HepG2 (cell line): ENCODE results near the gene AGRN. TPM values are rescaled to one million over a fixed set of nuclear protein-coding genes. Genes with fewer than 3 reads are reported as not detected.

Experiments used
- ATF1 ChIP-seq: IDR thresholded peaks from 2 replicates; pipeline ENCODE4 v1.6.1; 2016; ENCODE audit warnings: mild to moderate bottlenecking, control low read depth
- ATF3 ChIP-seq: sonication (generic); formaldehyde crosslinking; IDR thresholded peaks from 2 replicates; pipeline ENCODE4 v1.4.0; 2020; ENCODE audit warnings: missing genetic modification reagents
- GZF1 ChIP-seq: sonication (generic); formaldehyde crosslinking; IDR thresholded peaks from 2 replicates; pipeline ENCODE4 v1.5.1; 2020; ENCODE audit warnings: mild to moderate bottlenecking, missing genetic modification reagents
- HOXA3 ChIP-seq: sonication (generic); formaldehyde crosslinking; IDR thresholded peaks from 2 replicates; pipeline ENCODE4 v1.5.0; 2020; ENCODE audit warnings: missing genetic modification reagents
- ISX ChIP-seq: sonication (generic); formaldehyde crosslinking; conservative IDR thresholded peaks from 2 replicates; pipeline ENCODE4 v1.5.0; 2020; ENCODE audit warnings: missing genetic modification reagents
- KAT7 ChIP-seq: IDR thresholded peaks from 2 replicates; pipeline ENCODE4 v1.6.1; 2018; ENCODE audit warnings: borderline replicate concordance, missing compliant biosample characterization
- MAX ChIP-seq: IDR thresholded peaks from 2 replicates; pipeline ENCODE4 v1.6.1; 2012; ENCODE audit warnings: inconsistent platforms
- NCOA5 ChIP-seq: sonication (generic); formaldehyde crosslinking; IDR thresholded peaks from 2 replicates; pipeline ENCODE4 v1.4.0; 2020; ENCODE audit warnings: missing genetic modification reagents
- PAWR ChIP-seq: sonication (generic); formaldehyde crosslinking; IDR thresholded peaks from 2 replicates; pipeline ENCODE4 v1.4.0; 2020; ENCODE audit warnings: missing genetic modification reagents, mild to moderate bottlenecking, borderline replicate concordance
- PLRG1 ChIP-seq: fragments of 450-650 bp; conservative IDR thresholded peaks from 2 replicates; pipeline ENCODE4 v1.6.1; 2016
- TEAD3 ChIP-seq: optimal IDR thresholded peaks from 2 replicates; pipeline ENCODE3; 2016; ENCODE audit warnings: borderline replicate concordance
- ZBTB43 ChIP-seq: sonication (generic); formaldehyde crosslinking; conservative IDR thresholded peaks from 2 replicates; pipeline ENCODE4 v1.4.0; 2020; ENCODE audit warnings: missing genetic modification reagents
- ZFP36 ChIP-seq: fragments of 150-350 bp; IDR thresholded peaks from 2 replicates; pipeline ENCODE4 v1.6.1; 2018; ENCODE audit warnings: borderline replicate concordance, low read length, low read depth; ENCODE audit not compliant: partially characterized antibody
- ZFY ChIP-seq: sonication (generic); formaldehyde crosslinking; IDR thresholded peaks from 2 replicates; pipeline ENCODE4 v1.4.0; 2020; ENCODE audit warnings: missing genetic modification reagents
- ZNF136 ChIP-seq: sonication (generic); formaldehyde crosslinking; IDR thresholded peaks from 2 replicates; pipeline ENCODE4 v1.8.1; 2022; ENCODE audit warnings: low read depth, mild to moderate bottlenecking, moderate library complexity, missing genetic modification reagents
- ZNF143 ChIP-seq: sonication (generic); formaldehyde crosslinking; IDR thresholded peaks from 2 replicates; pipeline ENCODE4 v1.4.0; 2020; ENCODE audit warnings: missing genetic modification reagents
- ZNF282 ChIP-seq: fragments of 450-650 bp; IDR thresholded peaks from 2 replicates; pipeline ENCODE4 v1.6.1; 2018; ENCODE audit not compliant: partially characterized antibody
- ZNF607 ChIP-seq: sonication (generic); formaldehyde crosslinking; IDR thresholded peaks from 2 replicates; pipeline ENCODE4 v1.5.1; 2020; ENCODE audit warnings: missing genetic modification reagents, mild to moderate bottlenecking, borderline replicate concordance
- ZNF629 ChIP-seq: sonication (generic); formaldehyde crosslinking; conservative IDR thresholded peaks from 2 replicates; pipeline ENCODE4 v1.5.0; 2020; ENCODE audit warnings: missing genetic modification reagents
- ZNF773 ChIP-seq: sonication (generic); formaldehyde crosslinking; IDR thresholded peaks from 2 replicates; pipeline ENCODE4 v1.4.0; 2020; ENCODE audit warnings: missing genetic modification reagents, borderline replicate concordance
- ZZZ3 ChIP-seq: sonication (generic); formaldehyde crosslinking; IDR thresholded peaks from 2 replicates; pipeline ENCODE4 v1.4.0; 2020; ENCODE audit warnings: missing genetic modification reagents, mild to moderate bottlenecking, borderline replicate concordance
- polyA plus RNA-seq, 8 experiments: library from polyadenylated mRNA; depleted of rRNA in 3 of 8; stranded (reverse) in 7 of 8; unstranded in 1 of 8; fragments of >200 nt; fragmentation: Illumina TruSeq in 4 of 8; extraction: Trizol in 4 of 8; gene quantifications; 2 replicates each; pipeline versions ENCODE4 v1.2.1 to v1.2.3, GENCODE V29; 2011 to 2016; ENCODE audit warnings: low read depth in 4 of 8, missing spikeins in 1 of 8, mixed read lengths in 1 of 8; ENCODE audit not compliant: insufficient read depth in 1 of 8
- total RNA-seq, 5 experiments: library from RNA; depleted of rRNA; stranded (reverse); fragments of >200 nt; fragmentation: Illumina TruSeq; extraction: Trizol; gene quantifications; 2 replicates each; pipeline ENCODE4 v1.2.3, GENCODE V29; 2016; ENCODE audit warnings: low read depth in 1 of 5
- TF ChIP-seq, protein P1 (sequence below): sonication (generic); formaldehyde crosslinking; conservative IDR thresholded peaks from 2 replicates; pipeline ENCODE4 v1.4.0; 2020; ENCODE audit warnings: missing genetic modification reagents
- TF ChIP-seq, protein P2 (sequence below): IDR thresholded peaks from 2 replicates; pipeline ENCODE4 v1.6.1; 2016; ENCODE audit warnings: mild to moderate bottlenecking
- TF ChIP-seq, protein P3 (sequence below), 2 experiments: sonication (generic) in 1 of 2; formaldehyde crosslinking in 1 of 2; IDR thresholded peaks; 2 replicates each; pipeline versions ENCODE4 v1.4.0 to v1.6.1; 2018 to 2020; ENCODE audit warnings: missing genetic modification reagents in 2 of 2, borderline replicate concordance in 1 of 2, low read depth in 1 of 2, mild to moderate bottlenecking in 1 of 2, missing biosample characterization in 1 of 2

Gene AGRN
- total and polyA plus RNA-seq, 2 of the 13 experiments (the other 11 are each of a cell fraction or from before 2014, with no cell fraction given) = 29.8 to 65.2 TPM

DNA sequence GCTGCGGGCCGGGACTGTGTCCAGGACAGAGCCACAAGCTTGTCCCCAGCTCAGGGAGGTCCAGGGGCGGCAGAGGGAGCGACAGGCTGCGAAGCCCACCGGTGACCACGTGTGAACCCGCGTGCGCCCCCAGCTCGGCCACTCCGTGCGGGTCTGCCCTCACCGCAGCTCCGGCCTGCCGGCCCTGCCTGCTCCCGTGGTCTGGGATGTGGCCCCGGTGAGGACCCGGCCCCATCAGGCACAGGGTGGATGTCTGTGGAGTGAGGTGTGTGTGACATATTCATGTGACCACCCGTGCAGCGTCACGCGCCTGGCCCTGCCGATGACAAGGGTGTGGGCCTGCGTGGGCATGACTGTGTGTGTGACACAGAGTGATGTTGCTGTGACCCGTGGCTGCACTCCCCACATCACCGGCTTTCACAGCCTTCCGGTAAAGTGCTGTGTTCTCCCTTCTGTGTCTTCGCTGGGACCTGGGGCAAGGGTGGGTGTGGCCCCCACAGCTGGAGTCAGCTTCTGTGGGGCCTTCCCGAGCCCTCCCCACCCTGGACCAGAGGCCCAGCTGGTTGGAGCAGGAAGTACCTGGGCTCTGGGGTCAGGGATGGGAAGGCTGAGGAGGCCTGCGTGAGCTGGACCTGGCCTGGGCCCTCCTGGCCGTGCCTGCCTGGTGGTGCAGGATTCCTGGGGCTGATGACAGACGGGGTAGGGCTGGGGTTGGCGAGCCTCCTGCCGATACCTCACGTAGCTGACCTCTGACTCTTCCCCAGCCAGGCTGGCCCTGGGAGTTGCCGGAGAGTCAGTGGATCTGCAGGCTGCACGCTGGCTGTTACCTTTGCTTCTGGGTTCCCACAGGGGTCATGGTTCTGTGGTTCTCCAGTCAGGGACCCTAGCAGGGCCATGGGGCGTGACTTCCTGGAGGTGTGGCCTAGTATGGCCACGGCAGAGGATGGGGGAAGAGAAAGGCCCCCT lies 50.1 kb downstream of the AGRN start (continued):
- no peak for TF ChIP-seq ZBTB43 (CRISPR knock-in tag)
- TF ChIP-seq, protein P1, sequence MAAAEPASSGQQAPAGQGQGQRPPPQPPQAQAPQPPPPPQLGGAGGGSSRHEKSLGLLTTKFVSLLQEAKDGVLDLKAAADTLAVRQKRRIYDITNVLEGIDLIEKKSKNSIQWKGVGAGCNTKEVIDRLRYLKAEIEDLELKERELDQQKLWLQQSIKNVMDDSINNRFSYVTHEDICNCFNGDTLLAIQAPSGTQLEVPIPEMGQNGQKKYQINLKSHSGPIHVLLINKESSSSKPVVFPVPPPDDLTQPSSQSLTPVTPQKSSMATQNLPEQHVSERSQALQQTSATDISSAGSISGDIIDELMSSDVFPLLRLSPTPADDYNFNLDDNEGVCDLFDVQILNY (CRISPR knock-in tag) = no peak
- no peak for TF ChIP-seq TEAD3 (CRISPR knock-in tag)
- TF ChIP-seq ZNF136 (CRISPR knock-in tag) = no peak
- TF ChIP-seq ZFY (CRISPR knock-in tag) = peak; percentile 54; the same call in 1 of the 2 replicates
- TF ChIP-seq ZNF773 (CRISPR knock-in tag) = no peak
- TF ChIP-seq GZF1 (CRISPR knock-in tag) = no peak
- TF ChIP-seq HOXA3 (CRISPR knock-in tag) = peak; percentile 15; the same call in 1 of the 2 replicates
- no peak for TF ChIP-seq KAT7
- TF ChIP-seq ATF3 (CRISPR knock-in tag) = no peak
- no peak for TF ChIP-seq ISX (CRISPR knock-in tag)
- TF ChIP-seq ZNF607 (CRISPR knock-in tag) = no peak
- no peak for TF ChIP-seq ZNF282
- 0 out of 2 replicates have a peak, but pooled peaks have one; percentile 36 for TF ChIP-seq MAX
- TF ChIP-seq PLRG1 = no peak
- no peak for TF ChIP-seq NCOA5 (CRISPR knock-in tag)
- TF ChIP-seq ZNF143 = no peak
- TF ChIP-seq, protein P2, sequence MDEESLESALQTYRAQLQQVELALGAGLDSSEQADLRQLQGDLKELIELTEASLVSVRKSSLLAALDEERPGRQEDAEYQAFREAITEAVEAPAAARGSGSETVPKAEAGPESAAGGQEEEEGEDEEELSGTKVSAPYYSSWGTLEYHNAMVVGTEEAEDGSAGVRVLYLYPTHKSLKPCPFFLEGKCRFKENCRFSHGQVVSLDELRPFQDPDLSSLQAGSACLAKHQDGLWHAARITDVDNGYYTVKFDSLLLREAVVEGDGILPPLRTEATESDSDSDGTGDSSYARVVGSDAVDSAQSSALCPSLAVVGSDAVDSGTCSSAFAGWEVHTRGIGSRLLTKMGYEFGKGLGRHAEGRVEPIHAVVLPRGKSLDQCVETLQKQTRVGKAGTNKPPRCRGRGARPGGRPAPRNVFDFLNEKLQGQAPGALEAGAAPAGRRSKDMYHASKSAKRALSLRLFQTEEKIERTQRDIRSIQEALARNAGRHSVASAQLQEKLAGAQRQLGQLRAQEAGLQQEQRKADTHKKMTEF (CRISPR knock-in tag) = no peak
- TF ChIP-seq ZFP36 = no peak
- 0 out of 2 replicates have a peak, but pooled peaks have one; percentile 29 for TF ChIP-seq PAWR (CRISPR knock-in tag)
- no peak for TF ChIP-seq ATF1 (CRISPR knock-in tag)
- TF ChIP-seq ZZZ3 (CRISPR knock-in tag) = peak; percentile 48; the same call in 1 of the 2 replicates
- no peak for TF ChIP-seq ZNF629
- TF ChIP-seq, protein P3, sequence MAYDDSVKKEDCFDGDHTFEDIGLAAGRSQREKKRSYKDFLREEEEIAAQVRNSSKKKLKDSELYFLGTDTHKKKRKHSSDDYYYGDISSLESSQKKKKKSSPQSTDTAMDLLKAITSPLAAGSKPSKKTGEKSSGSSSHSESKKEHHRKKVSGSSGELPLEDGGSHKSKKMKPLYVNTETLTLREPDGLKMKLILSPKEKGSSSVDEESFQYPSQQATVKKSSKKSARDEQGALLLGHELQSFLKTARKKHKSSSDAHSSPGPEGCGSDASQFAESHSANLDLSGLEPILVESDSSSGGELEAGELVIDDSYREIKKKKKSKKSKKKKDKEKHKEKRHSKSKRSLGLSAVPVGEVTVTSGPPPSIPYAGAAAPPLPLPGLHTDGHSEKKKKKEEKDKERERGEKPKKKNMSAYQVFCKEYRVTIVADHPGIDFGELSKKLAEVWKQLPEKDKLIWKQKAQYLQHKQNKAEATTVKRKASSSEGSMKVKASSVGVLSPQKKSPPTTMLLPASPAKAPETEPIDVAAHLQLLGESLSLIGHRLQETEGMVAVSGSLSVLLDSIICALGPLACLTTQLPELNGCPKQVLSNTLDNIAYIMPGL (CRISPR knock-in tag; IDR thresholded peaks at IDR 0.05; ENCODE audit: borderline replicate concordance in 1 of 2, low read depth in 1 of 2) = 0 out of 4 replicates have a peak, but pooled peaks of 1 of the 2 experiments have one; percentile 17
